Nephron (organoid): ENCODE measurements around the gene PRKAA1.

Experiments
- H3K27ac Mint-ChIP-seq, 3 experiments: 2 replicates each; pipeline ENCODE4 v1.8.0; 2020; ENCODE audit warnings: mixed read lengths in 3 of 3, mild to moderate bottlenecking in 2 of 3, moderate library complexity in 1 of 3
- H3K27me3 Mint-ChIP-seq: 2 replicates; pipeline ENCODE4 v1.8.0; 2021; ENCODE audit warnings: low read depth, mild to moderate bottlenecking, moderate library complexity, mixed read lengths
- H3K36me3 Mint-ChIP-seq: 2 replicates; pipeline ENCODE4 v1.8.0; 2020; ENCODE audit warnings: low read depth, mixed read lengths
- H3K4me1 Mint-ChIP-seq: 2 replicates; pipeline ENCODE4 v1.8.0; 2020; ENCODE audit warnings: mixed read lengths
- H3K4me3 Mint-ChIP-seq, 3 experiments: 2 replicates each; pipeline ENCODE4 v1.8.0; 2020; ENCODE audit warnings: mild to moderate bottlenecking in 3 of 3, mixed read lengths in 3 of 3, moderate library complexity in 2 of 3
- H3K9me3 Mint-ChIP-seq: 2 replicates; pipeline ENCODE4 v1.8.0; 2020; ENCODE audit warnings: mixed read lengths
- TF ChIP-seq, protein P1 (sequence below), 3 experiments: fragments of 200-600 bp; sonication (generic); IDR thresholded peaks; one replicate each; pipeline ENCODE4 v1.5.0; 2021; ENCODE audit warnings: antibody characterized with exemption in 3 of 3; ENCODE audit not compliant: unreplicated experiment in 3 of 3

Gene PRKAA1

DNA sequence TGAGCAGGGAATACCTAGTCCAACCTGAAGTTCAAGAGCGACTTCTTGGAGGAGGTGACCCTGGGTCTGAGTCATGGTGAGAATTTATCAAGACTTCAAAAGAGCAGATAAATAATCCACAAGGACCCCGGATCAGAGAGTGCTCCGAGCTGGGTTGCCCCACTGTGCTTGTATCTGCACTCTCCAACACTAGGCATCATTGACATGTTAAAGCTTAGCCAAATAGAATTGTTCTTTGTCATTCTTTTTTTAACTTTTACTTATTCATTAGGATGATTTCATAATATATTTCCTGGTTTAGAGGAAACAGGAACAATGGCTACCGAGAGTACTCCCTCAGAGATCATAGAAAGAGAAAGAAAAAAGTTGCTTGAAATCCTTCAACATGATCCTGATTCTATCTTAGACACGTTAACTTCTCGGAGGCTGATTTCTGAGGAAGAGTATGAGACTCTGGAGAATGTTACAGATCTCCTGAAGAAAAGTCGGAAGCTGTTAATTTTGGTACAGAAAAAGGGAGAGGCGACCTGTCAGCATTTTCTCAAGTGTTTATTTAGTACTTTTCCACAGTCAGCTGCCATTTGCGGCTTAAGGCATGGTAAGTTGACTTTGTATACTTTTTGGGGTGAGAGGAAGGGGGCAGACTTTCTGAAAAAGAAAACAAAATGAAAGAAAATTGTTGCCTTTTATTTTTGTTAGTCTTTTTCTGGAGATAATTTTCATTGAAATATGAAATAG is 43.1 kb upstream of the PRKAA1 start, which contains the start of gene CARD6:
Gene CARD6, plus strand, starts transcription at position 300 of the 738 bp plus-strand sequence. Its CDS starts 16 bp downstream, at position 316.
- Mint-ChIP-seq H3K4me3 (peak within 1 kb of the TSS; percentile 60 to 85 (median 72)), H3K27ac (peak within 1 kb of the TSS; percentile 71 to 96 (median 82)), H3K27me3 (peaks cover 5% of the 10 kb centered on the region), H3K4me1 (peaks cover 12% of the 10 kb centered on the region), H3K9me3 (no peaks in the 10 kb centered on the region), H3K36me3 (no peaks in the 10 kb centered on the region)
- TF ChIP-seq, protein P1, sequence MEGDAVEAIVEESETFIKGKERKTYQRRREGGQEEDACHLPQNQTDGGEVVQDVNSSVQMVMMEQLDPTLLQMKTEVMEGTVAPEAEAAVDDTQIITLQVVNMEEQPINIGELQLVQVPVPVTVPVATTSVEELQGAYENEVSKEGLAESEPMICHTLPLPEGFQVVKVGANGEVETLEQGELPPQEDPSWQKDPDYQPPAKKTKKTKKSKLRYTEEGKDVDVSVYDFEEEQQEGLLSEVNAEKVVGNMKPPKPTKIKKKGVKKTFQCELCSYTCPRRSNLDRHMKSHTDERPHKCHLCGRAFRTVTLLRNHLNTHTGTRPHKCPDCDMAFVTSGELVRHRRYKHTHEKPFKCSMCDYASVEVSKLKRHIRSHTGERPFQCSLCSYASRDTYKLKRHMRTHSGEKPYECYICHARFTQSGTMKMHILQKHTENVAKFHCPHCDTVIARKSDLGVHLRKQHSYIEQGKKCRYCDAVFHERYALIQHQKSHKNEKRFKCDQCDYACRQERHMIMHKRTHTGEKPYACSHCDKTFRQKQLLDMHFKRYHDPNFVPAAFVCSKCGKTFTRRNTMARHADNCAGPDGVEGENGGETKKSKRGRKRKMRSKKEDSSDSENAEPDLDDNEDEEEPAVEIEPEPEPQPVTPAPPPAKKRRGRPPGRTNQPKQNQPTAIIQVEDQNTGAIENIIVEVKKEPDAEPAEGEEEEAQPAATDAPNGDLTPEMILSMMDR (IDR thresholded peaks at IDR 0.05; ENCODE audit: unreplicated experiment in 3 of 3) = peak in 1 of 3 experiments; percentile 9

DNA sequence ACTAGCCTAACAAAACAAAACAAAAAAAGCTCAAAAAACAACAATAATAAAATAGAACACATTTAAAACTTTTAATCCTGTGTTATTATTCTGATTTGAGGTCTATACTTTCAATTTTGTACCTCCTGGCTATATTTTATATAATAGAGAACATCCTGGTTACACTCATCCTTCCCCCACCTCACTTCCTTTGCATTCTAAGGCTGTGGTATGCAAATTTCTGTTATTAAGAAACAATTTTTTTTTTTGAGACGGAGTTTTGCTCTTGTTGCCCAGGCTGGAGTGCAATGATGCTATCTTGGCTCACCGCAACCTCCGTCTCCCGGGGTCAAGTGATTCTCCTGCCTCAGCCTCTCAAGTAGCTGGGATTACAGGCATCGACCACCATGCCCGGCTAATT is 39.9 kb upstream of the PRKAA1 start:
- Mint-ChIP-seq H3K4me1 (peaks cover 35% of the 10 kb centered on the region), H3K36me3 (peaks cover 19% of the 10 kb centered on the region), H3K9me3 (no peaks in the 10 kb centered on the region), H3K4me3 (peak overlapping the region in 1 of 3 experiments; percentile 17), H3K27ac (no peak overlapping the region), H3K27me3 (peaks cover 5% of the 10 kb centered on the region)
- TF ChIP-seq, protein P1 (IDR thresholded peaks at IDR 0.05; ENCODE audit: unreplicated experiment in 3 of 3) = no peak

- Mint-ChIP-seq H3K9me3 (no peaks in the 10 kb centered on the region), H3K4me3 (peak within 1 kb of the TSS; percentile 94 to 98 (median 97)), H3K27me3 (peaks cover 5% of the 10 kb centered on the region), H3K27ac (peak within 1 kb of the TSS; percentile 98 to 99 (median 99)), H3K4me1 (peaks cover 37% of the 10 kb centered on the region), H3K36me3 (peaks cover 48% of the 10 kb centered on the region)
- TF ChIP-seq, protein P1 (IDR thresholded peaks at IDR 0.05; ENCODE audit: unreplicated experiment in 3 of 3) = no peak
These were observed 36.9 kb upstream of the PRKAA1 start, which contains the start of gene RPL37 for GRCh38 chr5:40834849-40835787. RPL37 (minus strand) TSS chr5:40835222; CDS start chr5:40835185, 37 bp downstream.

GRCh38 chr5:40834391-40834848 is 36.2 kb upstream of the PRKAA1 start:
- Mint-ChIP-seq H3K27me3 (peaks cover 5% of the 10 kb centered on the region), H3K4me1 (peaks cover 37% of the 10 kb centered on the region), H3K9me3 (no peaks in the 10 kb centered on the region), H3K36me3 (peaks cover 55% of the 10 kb centered on the region), H3K4me3 (peak overlapping the region; percentile 94 to 98 (median 97)), H3K27ac (peak overlapping the region; percentile 98 to 99 (median 99))
- TF ChIP-seq, protein P1 (IDR thresholded peaks at IDR 0.05; ENCODE audit: unreplicated experiment in 3 of 3) = no peak

GRCh38 chr5:40833712-40834229 is 35.6 kb upstream of the PRKAA1 start:
- H3K27me3 Mint-ChIP-seq = peaks cover 5% of the 10 kb centered on the region
- no peaks in the 10 kb centered on the region for H3K9me3 Mint-ChIP-seq
- TF ChIP-seq, protein P1 (IDR thresholded peaks at IDR 0.05; ENCODE audit: unreplicated experiment in 3 of 3) = no peak
- peak overlapping the region; percentile 94 to 98 (median 97) for H3K4me3 Mint-ChIP-seq
- H3K36me3 Mint-ChIP-seq = peaks cover 62% of the 10 kb centered on the region
- H3K4me1 Mint-ChIP-seq = peaks cover 37% of the 10 kb centered on the region
- peak overlapping the region; percentile 98 to 99 (median 99) for H3K27ac Mint-ChIP-seq
